Heart left ventricle (tissue), 16 donors: ENCODE results near the gene CCDC3. TPM values are rescaled to one million over a fixed set of nuclear protein-coding genes. Genes with fewer than 3 reads are reported as not detected.

ENCODE experiments used
- ATAC-seq, 4 donors: fragments of 200-7000 bp; cut with Tn5 transposase; one replicate each; pipeline ENCODE4 v1.9.1; 2020 to 2022; ENCODE audit warnings: moderate library complexity in 4 of 4, mild to moderate bottlenecking in 3 of 4, moderate number of reproducible peaks in 1 of 4
- DNase-seq, 5 donors: peaks; one replicate each; pipeline ENCODE4 v3.0.0-alpha.2; 2020
- H3K27ac ChIP-seq, 12 donors: fragments of 200-600 bp; sonication (generic) in 4 of 12; one replicate each; pipeline versions ENCODE4 v1.5.0 to v1.8.0; 2016 to 2022; ENCODE audit warnings: mild to moderate bottlenecking in 2 of 12
- H3K27me3 ChIP-seq, 9 donors: fragments of 200-600 bp; sonication (generic) in 2 of 9; one replicate each; pipeline versions ENCODE4 v1.5.1 to v1.8.0; 2016 to 2022; ENCODE audit warnings: mild to moderate bottlenecking in 3 of 9
- H3K36me3 ChIP-seq, 9 donors: fragments of 200-600 bp; sonication (generic) in 2 of 9; one replicate each; pipeline versions ENCODE4 v1.5.0 to v1.8.0; 2018 to 2022; ENCODE audit warnings: mild to moderate bottlenecking in 2 of 9
- H3K4me1 ChIP-seq, 12 donors: fragments of 200-600 bp; sonication (generic) in 4 of 12; one replicate each; pipeline versions ENCODE4 v1.5.0 to v1.8.0; 2016 to 2022; ENCODE audit warnings: mild to moderate bottlenecking in 3 of 12
- H3K4me3 ChIP-seq, 12 donors: fragments of 200-600 bp; sonication (generic) in 4 of 12; one replicate each; pipeline versions ENCODE4 v1.5.0 to v1.8.0; 2017 to 2022; ENCODE audit warnings: mild to moderate bottlenecking in 9 of 12, moderate library complexity in 4 of 12
- H3K9me3 ChIP-seq, 12 donors: fragments of 200-600 bp; sonication (generic) in 4 of 12; one replicate each; pipeline versions ENCODE4 v1.5.0 to v1.8.0; 2016 to 2022; ENCODE audit warnings: mild to moderate bottlenecking in 1 of 12
- CTCF ChIP-seq, 12 donors: fragments of 200-600 bp; sonication (generic) in 4 of 12; IDR thresholded peaks; one replicate each; pipeline versions ENCODE4 v1.5.0 to v1.8.0; 2018 to 2022; ENCODE audit warnings: antibody characterized with exemption in 12 of 12, mild to moderate bottlenecking in 5 of 12
- POLR2A ChIP-seq, 2 donors: fragments of 450-650 bp; IDR thresholded peaks; one replicate each; pipeline ENCODE4 v1.6.1; 2017; ENCODE audit warnings: antibody characterized with exemption in 2 of 2, mild to moderate bottlenecking in 2 of 2, moderate library complexity in 2 of 2
- WGBS, 4 donors: extraction: QIAGEN DNeasy Blood & Tissue Kit in 2 of 4; methylation state at CpG; one replicate each; pipeline versions ENCODE4 v1.1.5 to v1.1.7; 2013 to 2018; 5-methylcytosine and 5-hydroxymethylcytosine counted together
- intact Hi-C, 10 donors: fragments of 100-400 bp; cut with DNase I; formaldehyde crosslinking; loops; one replicate each; pipeline versions ENCODE4 v1.11.1 to v1.14.2; 2022
- polyA plus RNA-seq, 2 donors: library from polyadenylated mRNA; stranded (reverse); fragments of 200-250 nt; gene quantifications; one replicate each; pipeline ENCODE4 v1.2.3, GENCODE V29; 2013
- total RNA-seq, 9 donors: library from RNA; depleted of rRNA in 2 of 9; stranded (reverse); fragments of >200 nt in 2 of 9; fragmentation: NEBNext Ultra II Directional in 3 of 9; extraction: Animal tissue kit (Norgen Biotek cat#: 25700) in 3 of 9; gene quantifications; one replicate each; pipeline versions ENCODE4 v1.1.0 to v1.2.4, GENCODE V29; 2016 to 2023
- donor health status: ischemic (EF 13 %, LVEDD 7.1; RV severe dilation, severe dysfunction).
- donor health status: healthy with polysubstance abuse.
- donor health status: DM: no; HTN: yes; CAD: no.
- donor health status: DM: no; HTN: no; CAD: no.
- donor health status: ischemic (EF 25% LVEDD 6.9; RV normal size, moderate dysfunction).
- donor health status: ischemic (EF 25% LVEDD 5.7; RV mildly dilated, moderate dysfunction).
- donor health status: healthy.
- donor health status: DM: yes; HTN: yes; CAD: no.
- donor health status: ischemic (EF 35%, LVEDD 5.7; RV mildly dilated, moderate dysfunction).
- donor health status: nonischemic (EF 11% LVEDD 7.7; RV severe dilation, severe dysfunction).
- donor health status: DM: yes; HTN: yes; CAD: no.
- donor health status: PGD.
- donor health status: ischemic (EF 29% LVEDD 5.4; RV normal size, mild dysfunction).
- donor health status: nonischemic (EF 23%, LVEDD 6.1; RV moderate dilation, normal function).

Gene CCDC3
- total and polyA plus RNA-seq, 11 donors = 1.6 to 15.4 (median 5.5) TPM

- Histone ChIP-seq H3K27me3 (peaks cover 0 to 36% (median 20%) of the 10 kb centered on the region in 9 donors), H3K4me1 (peaks cover 0 to 12% (median 0%) of the 10 kb centered on the region in 12 donors), H3K36me3 (no peaks in the 10 kb centered on the region), H3K9me3 (no peaks in the 10 kb centered on the region), H3K27ac (no peak overlapping the region), H3K4me3 (no peak overlapping the region)
- ATAC-seq = no peak
- DNase-seq = no peak
- no peak for TF ChIP-seq POLR2A (IDR thresholded peaks at IDR 0.05)
- no peak for TF ChIP-seq CTCF (IDR thresholded peaks at IDR 0.05)
- intact Hi-C loops = no loop called here
Observed at GRCh38 chr10:13003004-13003403, 1.5 kb upstream of the CCDC3 start.

- intact Hi-C loops = no loop called here
- peaks cover 0 to 33% (median 20%) of the 10 kb centered on the region in 9 donors for H3K27me3 ChIP-seq
- H3K36me3 ChIP-seq = peaks cover 0 to 3% (median 0%) of the 10 kb centered on the region in 9 donors
- H3K9me3 ChIP-seq = no peaks in the 10 kb centered on the region
- 4 to 8% (median 5%) methylated on average over 7 to 9 of the region's 9 CpGs for WGBS, 4 donors
- H3K4me1 ChIP-seq = peaks cover 0 to 12% (median 0%) of the 10 kb centered on the region in 12 donors
- H3K27ac ChIP-seq = no peak overlapping the region
- ATAC-seq (no peak), DNase-seq (no peak)
- TF ChIP-seq POLR2A (IDR thresholded peaks at IDR 0.05) = no peak
- TF ChIP-seq CTCF (IDR thresholded peaks at IDR 0.05) = peak in 1 of 12 donors; percentile 8
- H3K4me3 ChIP-seq = peak overlapping the region in 11 of 12 donors; percentile 10 to 63 (median 48)
Observed at GRCh38 chr10:13001887-13002212, 337 bp upstream of the CCDC3 start.

- no peaks in the 10 kb centered on the region for H3K9me3 ChIP-seq
- H3K36me3 ChIP-seq = peaks cover 0 to 3% (median 0%) of the 10 kb centered on the region in 9 donors
- H3K27ac ChIP-seq = peak overlapping the region in 1 of 12 donors; percentile 43
- intact Hi-C loops = no loop called here
- peaks cover 0 to 30% (median 20%) of the 10 kb centered on the region in 9 donors for H3K27me3 ChIP-seq
- DNase-seq (no peak), ATAC-seq (no peak)
- peak overlapping the region in 11 of 12 donors; percentile 2 to 63 (median 48) for H3K4me3 ChIP-seq
- H3K4me1 ChIP-seq = peaks cover 0 to 19% (median 0%) of the 10 kb centered on the region in 12 donors
- WGBS, 4 donors = 61 to 70% (median 67%) methylated on average over 4 of the region's 4 CpGs
- TF ChIP-seq CTCF (IDR thresholded peaks at IDR 0.05) (no peak), POLR2A (IDR thresholded peaks at IDR 0.05) (no peak)
Observed at GRCh38 chr10:13000431-13000830, 1.1 kb downstream of the CCDC3 start.

GRCh38 chr10:12999849-13000248, 1.7 kb downstream of the CCDC3 start:
- Histone ChIP-seq H3K4me1 (peaks cover 0 to 25% (median 0%) of the 10 kb centered on the region in 12 donors), H3K9me3 (no peaks in the 10 kb centered on the region), H3K27me3 (peaks cover 0 to 30% (median 16%) of the 10 kb centered on the region in 9 donors), H3K4me3 (peak overlapping the region in 8 of 12 donors; percentile 43 to 63 (median 56)), H3K36me3 (peaks cover 0 to 3% (median 0%) of the 10 kb centered on the region in 9 donors), H3K27ac (no peak overlapping the region)
- no peak for ATAC-seq
- TF ChIP-seq CTCF (IDR thresholded peaks at IDR 0.05) = no peak
- no peak for TF ChIP-seq POLR2A (IDR thresholded peaks at IDR 0.05)
- intact Hi-C loops = no loop called here
- DNase-seq = no peak
- WGBS, 4 donors = 58 to 69% (median 63%) methylated on average over 6 of the region's 6 CpGs
